ENCODE data around the gene MCRS1. TPM values are rescaled to one million over a fixed set of nuclear protein-coding genes. Genes with fewer than 3 reads are reported as not detected.

MCRS1 gene
- total RNA-seq, 1 experiment from 2014 or later = 58.7 TPM

DNA sequence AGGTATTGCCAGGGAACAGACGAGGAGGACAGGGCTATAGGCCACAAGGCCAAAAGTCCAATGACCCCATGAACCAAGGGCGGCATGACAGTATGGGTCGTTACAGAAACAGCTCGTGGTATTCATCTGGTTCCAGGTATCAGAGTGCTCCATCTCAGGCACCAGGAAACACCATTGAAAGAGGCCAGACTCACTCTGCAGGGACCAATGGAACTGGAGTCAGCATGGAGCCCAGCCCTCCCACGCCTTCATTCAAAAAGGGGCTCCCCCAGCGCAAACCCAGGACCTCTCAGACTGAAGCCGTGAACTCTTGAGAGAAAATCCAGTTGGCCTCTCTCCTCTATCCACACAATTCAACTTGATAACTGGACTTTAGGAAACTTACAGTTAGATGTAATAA, 42.0 kb downstream of the MCRS1 start:
- Mint-ChIP-seq H3K36me3 (ENCODE audit: insufficient read depth, unreplicated experiment) (peaks cover 30% of the 10 kb centered on the region), H3K9me3 (ENCODE audit: unreplicated experiment) (no peaks in the 10 kb centered on the region), H3K4me3 (ENCODE audit: unreplicated experiment) (no peak overlapping the region), H3K27me3 (ENCODE audit: insufficient read depth, unreplicated experiment) (no peaks in the 10 kb centered on the region), H3K4me1 (ENCODE audit: insufficient read depth, unreplicated experiment) (no peaks in the 10 kb centered on the region), H3K27ac (ENCODE audit: low read depth, unreplicated experiment) (no peak overlapping the region)
- CTCF ChIA-PET = interaction anchor here (3.6 kb wide), 1 partner anchor 168 kb away, joined by 24 read pairs; no protein-coding TSS in a partner anchor
- no TSS peak for BruUV-seq (replicated peaks)
- POLR2A ChIA-PET = no interaction called here
- no peak for DNase-seq (ENCODE audit: unreplicated experiment)
- intact Hi-C loops (cut with micrococcal nuclease) = no loop called here
- TF ChIP-seq CTCF (IDR thresholded peaks at IDR 0.05; ENCODE audit: unreplicated experiment) = no peak

- DNase-seq (ENCODE audit: unreplicated experiment) = no peak
- intact Hi-C loops (cut with micrococcal nuclease) = no loop called here
- BruUV-seq (replicated peaks) = no TSS peak
- Mint-ChIP-seq H3K9me3 (ENCODE audit: unreplicated experiment) (no peaks in the 10 kb centered on the region), H3K27me3 (ENCODE audit: insufficient read depth, unreplicated experiment) (no peaks in the 10 kb centered on the region), H3K27ac (ENCODE audit: low read depth, unreplicated experiment) (no peak overlapping the region), H3K4me1 (ENCODE audit: insufficient read depth, unreplicated experiment) (no peaks in the 10 kb centered on the region), H3K36me3 (ENCODE audit: insufficient read depth, unreplicated experiment) (peaks cover 30% of the 10 kb centered on the region), H3K4me3 (ENCODE audit: unreplicated experiment) (no peak overlapping the region)
- ChIA-PET POLR2A (interaction anchor here (1.1 kb wide), 1 partner anchor 108 kb away, joined by 4 read pairs; no protein-coding TSS in a partner anchor), CTCF (interaction anchor here (0.6 to 3.6 kb wide), 6 partner anchors 10 to 177 kb away, joined by 3 to 24 read pairs (median 5); no protein-coding TSS in a partner anchor)
- no peak for TF ChIP-seq CTCF (IDR thresholded peaks at IDR 0.05; ENCODE audit: unreplicated experiment)
These were observed 43.1 kb downstream of the MCRS1 start for GRCh38 chr12:49524660-49525324.

- peaks cover 26% of the 10 kb centered on the region for H3K36me3 Mint-ChIP-seq (ENCODE audit: insufficient read depth, unreplicated experiment)
These were observed 46.6 kb downstream of the MCRS1 start for GRCh38 chr12:49521389-49521788.

More at GRCh38 chr12:49521389-49521788, 46.6 kb downstream of the MCRS1 start:
- intact Hi-C loops (cut with micrococcal nuclease) = no loop called here
- Mint-ChIP-seq H3K4me1 (ENCODE audit: insufficient read depth, unreplicated experiment) (peaks cover 7% of the 10 kb centered on the region), H3K4me3 (ENCODE audit: unreplicated experiment) (no peak overlapping the region), H3K27me3 (ENCODE audit: insufficient read depth, unreplicated experiment) (no peaks in the 10 kb centered on the region), H3K9me3 (ENCODE audit: unreplicated experiment) (no peaks in the 10 kb centered on the region), H3K27ac (ENCODE audit: low read depth, unreplicated experiment) (no peak overlapping the region)
- TF ChIP-seq CTCF (IDR thresholded peaks at IDR 0.05; ENCODE audit: unreplicated experiment) = no peak
- CTCF ChIA-PET = interaction anchor here (0.6 to 1.2 kb wide), 3 partner anchors 34 to 173 kb away, joined by 3 to 4 read pairs (median 3); no protein-coding TSS in a partner anchor
- POLR2A ChIA-PET = no interaction called here
- no peak for DNase-seq (ENCODE audit: unreplicated experiment)
- no TSS peak for BruUV-seq (replicated peaks)

Data from MCF 10A (cell line).